Neuronal stem cell (in vitro differentiated cells): ENCODE data around the gene BTBD1.

Experiments
- DNase-seq: peaks from one replicate; pipeline ENCODE4 v3.0.0-alpha.2; 2013; ENCODE audit warnings: low spot score
- H2AFZ ChIP-seq: one replicate; pipeline ENCODE4 v1.6.1; 2013; ENCODE audit warnings: mild to moderate bottlenecking, low read length, inconsistent platforms
- H2AK5ac ChIP-seq: 2 replicates; pipeline ENCODE4 v1.6.1; 2013; ENCODE audit warnings: low read depth, mild to moderate bottlenecking, inconsistent platforms, low read length, moderate library complexity, mixed read lengths
- H2BK120ac ChIP-seq: 2 replicates; pipeline ENCODE4 v1.6.1; 2013; ENCODE audit warnings: low read depth, mild to moderate bottlenecking, inconsistent platforms, low read length, moderate library complexity, mixed read lengths
- H2BK12ac ChIP-seq: one replicate; pipeline ENCODE4 v1.6.1; 2013; ENCODE audit warnings: low read length, inconsistent platforms
- H2BK15ac ChIP-seq: 2 replicates; pipeline ENCODE4 v1.6.1; 2013; ENCODE audit warnings: mild to moderate bottlenecking, low read length, inconsistent platforms, mixed read lengths
- H2BK5ac ChIP-seq: one replicate; pipeline ENCODE4 v1.6.1; 2013; ENCODE audit warnings: inconsistent platforms, mild to moderate bottlenecking, low read length, moderate library complexity
- H3K14ac ChIP-seq: one replicate; pipeline ENCODE4 v1.6.1; 2013; ENCODE audit warnings: low read length, inconsistent platforms
- H3K18ac ChIP-seq: 2 replicates; pipeline ENCODE4 v1.6.1; 2013; ENCODE audit warnings: low read length, inconsistent platforms
- H3K23ac ChIP-seq: 2 replicates; pipeline ENCODE4 v1.6.1; 2013; ENCODE audit warnings: low read depth, mild to moderate bottlenecking, mixed read lengths, low read length, inconsistent platforms; ENCODE audit not compliant: poor library complexity
- H3K27ac ChIP-seq: replicated peaks from 3 replicates; pipeline ENCODE4 v1.5.1; 2013; ENCODE audit warnings: low read length, inconsistent platforms
- H3K27me3 ChIP-seq, 3 experiments: 2 replicates each; pipeline ENCODE4 v1.6.1; 2013; ENCODE audit warnings: low read length in 3 of 3, mild to moderate bottlenecking in 2 of 3, inconsistent platforms in 1 of 3, low read depth in 1 of 3, mixed read lengths in 1 of 3, moderate library complexity in 1 of 3; ENCODE audit not compliant: control insufficient read depth in 3 of 3, insufficient read depth in 3 of 3
- H3K36me3 ChIP-seq, 2 donors: replicated peaks in 1 of 2; 2 replicates each; pipeline ENCODE4 v1.6.1; 2013; ENCODE audit warnings: low read length in 2 of 2; ENCODE audit not compliant: control insufficient read depth in 2 of 2, insufficient read depth in 2 of 2
- H3K4ac ChIP-seq: 2 replicates; pipeline ENCODE4 v1.6.1; 2013; ENCODE audit warnings: inconsistent platforms, mild to moderate bottlenecking, low read length, moderate library complexity
- H3K4me1 ChIP-seq, 2 donors: 1 replicate in 1 of 2; 2 replicates in 1 of 2; pipeline ENCODE4 v1.6.1; 2013; ENCODE audit warnings: low read length in 2 of 2, low read depth in 1 of 2; ENCODE audit not compliant: control insufficient read depth in 2 of 2, insufficient read depth in 1 of 2
- H3K4me2 ChIP-seq: one replicate; pipeline ENCODE4 v1.6.1; 2013; ENCODE audit warnings: mild to moderate bottlenecking, low read length, inconsistent platforms; ENCODE audit not compliant: insufficient read depth, poor library complexity, severe bottlenecking
- H3K4me3 ChIP-seq, 2 donors: 2 replicates each; pipeline ENCODE4 v1.5.1; 2013; ENCODE audit warnings: low read length in 2 of 2, mild to moderate bottlenecking in 2 of 2, inconsistent platforms in 1 of 2, moderate library complexity in 1 of 2
- H3K79me1 ChIP-seq: one replicate; pipeline ENCODE4 v1.6.1; 2013; ENCODE audit warnings: low read depth, mild to moderate bottlenecking, inconsistent platforms, low read length, moderate library complexity
- H3K9ac ChIP-seq: one replicate; pipeline ENCODE4 v1.6.1; 2013; ENCODE audit warnings: mild to moderate bottlenecking, low read depth, low read length, inconsistent platforms; ENCODE audit not compliant: poor library complexity
- H3K9me3 ChIP-seq, 2 donors: replicated peaks in 1 of 2; 2 replicates each; pipeline versions ENCODE3 to v1.6.1; 2013; ENCODE audit warnings: low read length in 2 of 2, mild to moderate bottlenecking in 2 of 2, inconsistent platforms in 1 of 2, low read depth in 1 of 2, mixed read lengths in 1 of 2, moderate library complexity in 1 of 2; ENCODE audit not compliant: control insufficient read depth in 2 of 2, insufficient read depth in 1 of 2
- H4K8ac ChIP-seq: one replicate; pipeline ENCODE4 v1.6.1; 2013; ENCODE audit warnings: low read depth, mild to moderate bottlenecking, inconsistent platforms, low read length, moderate library complexity
- H4K91ac ChIP-seq: one replicate; pipeline ENCODE4 v1.6.1; 2013; ENCODE audit warnings: low read length, low read depth, mild to moderate bottlenecking, inconsistent platforms; ENCODE audit not compliant: poor library complexity
- WGBS, 2 donors: extraction: QIAGEN DNeasy Blood & Tissue Kit; methylation state at CpG; one replicate each; pipeline ENCODE4 v1.1.7; 2013; ENCODE audit warnings: missing lambda C conversion rate in 2 of 2, mixed read lengths in 1 of 2; ENCODE audit not compliant: insufficient read length in 2 of 2, insufficient replicate concordance in 1 of 2; ENCODE audit errors: extremely low coverage in 2 of 2; 5-methylcytosine and 5-hydroxymethylcytosine counted together

BTBD1 gene

GRCh38 chr15:83102346-83102745 is 35.3 kb upstream of the BTBD1 start:
- H2AK5ac ChIP-seq: no peak overlapping the region
- no peak overlapping the region for H2AFZ ChIP-seq
- H3K9ac ChIP-seq: no peak overlapping the region
- peaks cover 2 to 11% of the 10 kb centered on the region in 2 donors for H3K4me1 ChIP-seq
- H2BK120ac ChIP-seq: no peak overlapping the region
- H3K14ac ChIP-seq: no peak overlapping the region
- H3K4ac ChIP-seq: no peak overlapping the region
- no peaks in the 10 kb centered on the region for H3K36me3 ChIP-seq
- no peak overlapping the region for H3K4me2 ChIP-seq
- no peak overlapping the region for H2BK12ac ChIP-seq
- no peak overlapping the region for H3K27ac ChIP-seq
- H3K23ac ChIP-seq: no peak overlapping the region
- H3K18ac ChIP-seq: no peak overlapping the region
- H3K9me3 ChIP-seq: no peaks in the 10 kb centered on the region
- DNase-seq: no peak
- no peak overlapping the region for H2BK5ac ChIP-seq
- no CpG with 5 or more reads among the region's 2 CpGs for WGBS, 2 donors
- no peak overlapping the region for H3K4me3 ChIP-seq
- H3K79me1 ChIP-seq: no peaks in the 10 kb centered on the region
- H4K8ac ChIP-seq: no peak overlapping the region
- H4K91ac ChIP-seq: no peak overlapping the region
- H2BK15ac ChIP-seq: no peak overlapping the region
- peaks cover 1 to 14% (median 10%) of the 10 kb centered on the region in 3 experiments for H3K27me3 ChIP-seq

- Histone ChIP-seq H3K9ac (no peak overlapping the region), H3K4me2 (no peak overlapping the region), H2BK120ac (no peak overlapping the region), H2BK12ac (no peak overlapping the region), H3K79me1 (no peaks in the 10 kb centered on the region), H3K36me3 (no peaks in the 10 kb centered on the region), H2AFZ (peak overlapping the region; percentile 9), H3K4me1 (peaks cover 2 to 11% of the 10 kb centered on the region in 2 donors), H2AK5ac (no peak overlapping the region), H4K91ac (no peak overlapping the region), H4K8ac (no peak overlapping the region), H3K4ac (no peak overlapping the region), H2BK15ac (no peak overlapping the region), H3K18ac (no peak overlapping the region), H3K4me3 (no peak overlapping the region), H3K9me3 (peaks cover 0 to 3% of the 10 kb centered on the region in 2 donors), H3K27me3 (no peaks in the 10 kb centered on the region), H3K14ac (no peak overlapping the region), H3K27ac (no peak overlapping the region), H2BK5ac (no peak overlapping the region), H3K23ac (no peak overlapping the region)
- no peak for DNase-seq
- WGBS, 2 donors: no CpG with 5 or more reads among the region's 2 CpGs
These were observed 33.1 kb upstream of the BTBD1 start for GRCh38 chr15:83100097-83100646.

- H4K8ac ChIP-seq: no peak overlapping the region
- no peak overlapping the region for H2BK12ac ChIP-seq
- H2BK5ac ChIP-seq: no peak overlapping the region
- H3K27me3 ChIP-seq: no peaks in the 10 kb centered on the region
- no peaks in the 10 kb centered on the region for H3K36me3 ChIP-seq
- H4K91ac ChIP-seq: no peak overlapping the region
- 100% methylated on average over 2 of the region's 2 CpGs for WGBS, 2 donors
- no peak for DNase-seq
- no peaks in the 10 kb centered on the region for H3K79me1 ChIP-seq
- H2BK15ac ChIP-seq: no peak overlapping the region
- no peak overlapping the region for H3K23ac ChIP-seq
- no peak overlapping the region for H3K4ac ChIP-seq
- peaks cover 3 to 11% of the 10 kb centered on the region in 2 donors for H3K4me1 ChIP-seq
- H3K4me2 ChIP-seq: no peak overlapping the region
- no peak overlapping the region for H3K27ac ChIP-seq
- H3K18ac ChIP-seq: no peak overlapping the region
- peaks cover 0 to 3% of the 10 kb centered on the region in 2 donors for H3K9me3 ChIP-seq
- H2AK5ac ChIP-seq: no peak overlapping the region
- H2BK120ac ChIP-seq: no peak overlapping the region
- peak overlapping the region; percentile 9 for H2AFZ ChIP-seq
- H3K14ac ChIP-seq: no peak overlapping the region
- no peak overlapping the region for H3K9ac ChIP-seq
- H3K4me3 ChIP-seq: no peak overlapping the region
These were observed 32.2 kb upstream of the BTBD1 start for GRCh38 chr15:83099290-83099689.

GRCh38 chr15:83098079-83098478 is 31.0 kb upstream of the BTBD1 start:
- no peak for DNase-seq
- H3K4me3 ChIP-seq: no peak overlapping the region
- no peak overlapping the region for H3K23ac ChIP-seq
- H3K4me2 ChIP-seq: no peak overlapping the region
- H3K9ac ChIP-seq: no peak overlapping the region
- no peak overlapping the region for H3K27ac ChIP-seq
- peaks cover 3 to 11% of the 10 kb centered on the region in 2 donors for H3K4me1 ChIP-seq
- H2BK15ac ChIP-seq: no peak overlapping the region
- H3K79me1 ChIP-seq: no peaks in the 10 kb centered on the region
- no peak overlapping the region for H2AK5ac ChIP-seq
- H4K8ac ChIP-seq: no peak overlapping the region
- H3K27me3 ChIP-seq: no peaks in the 10 kb centered on the region
- H3K9me3 ChIP-seq: peaks cover 0 to 3% of the 10 kb centered on the region in 2 donors
- H2BK120ac ChIP-seq: no peak overlapping the region
- no peak overlapping the region for H3K18ac ChIP-seq
- H2BK12ac ChIP-seq: no peak overlapping the region
- H3K4ac ChIP-seq: no peak overlapping the region
- no peak overlapping the region for H2BK5ac ChIP-seq
- no peak overlapping the region for H2AFZ ChIP-seq
- no peaks in the 10 kb centered on the region for H3K36me3 ChIP-seq
- no peak overlapping the region for H4K91ac ChIP-seq
- H3K14ac ChIP-seq: no peak overlapping the region
